Sciatic nerve (tissue), 2 donors: ENCODE measurements around the gene CRY1. TPM values are rescaled to one million over a fixed set of nuclear protein-coding genes. Genes with fewer than 3 reads are reported as not detected.
"Not testable (repeated sequence)": the region's sequence is repeated elsewhere in the genome, so short reads cannot be mapped to it uniquely, and the experiment has no call there.

Source experiments
- ATAC-seq: fragments of 200-7000 bp; cut with Tn5 transposase; one replicate; pipeline ENCODE4 v1.9.1; 2020; ENCODE audit warnings: mild to moderate bottlenecking, moderate library complexity
- DNase-seq: peaks from one replicate; pipeline ENCODE4 v3.0.0-alpha.2; 2020; ENCODE audit warnings: low spot score
- intact Hi-C: fragments of 100-400 bp; cut with DNase I; formaldehyde crosslinking; loops from one replicate; pipeline ENCODE4 v1.14.2; 2022
- total RNA-seq: library from RNA; stranded (reverse); fragmentation: NEBNext Ultra II Directional; extraction: Animal tissue kit (Norgen Biotek cat#: 25700); gene quantifications from one replicate; pipeline ENCODE4 v1.2.1, GENCODE V29; 2021
- donor health status: DM: no; HTN: no; CAD: no.
- donor health status: DM: no; HTN: no; CAD: no.

CRY1 gene
- total RNA-seq, 1 donor from 2014 or later, result 20.2 TPM

GRCh38 chr12:107109726-107110719, 16.7 kb upstream of the CRY1 start:
- peak; percentile 69 for ATAC-seq
- no peak for DNase-seq
- intact Hi-C loops, result no loop called here

- intact Hi-C loops, result no loop called here
- ATAC-seq, result peak; percentile 18
- DNase-seq, result no peak
Observed at GRCh38 chr12:107108995-107109508, 15.7 kb upstream of the CRY1 start.

- intact Hi-C loops, DNase-seq, ATAC-seq: not testable (repeated sequence)
Observed at GRCh38 chr12:107108366-107108765, 15.0 kb upstream of the CRY1 start.

- intact Hi-C loops, result no loop called here
- DNase-seq, result no peak
- no peak for ATAC-seq
Observed at GRCh38 chr12:107107381-107107780, 14.0 kb upstream of the CRY1 start.

- ATAC-seq, result no peak
- DNase-seq, result no peak
- intact Hi-C loops, result no loop called here
Observed at GRCh38 chr12:107106241-107107025, 13.1 kb upstream of the CRY1 start.

- ATAC-seq (no peak), DNase-seq (no peak)
- intact Hi-C loops, result no loop called here
Observed at GRCh38 chr12:107105410-107105703, 12.0 kb upstream of the CRY1 start.

GRCh38 chr12:107103516-107103915, 10.2 kb upstream of the CRY1 start:
- intact Hi-C loops, result no loop called here
- no peak for DNase-seq
- ATAC-seq, result no peak

GRCh38 chr12:107103097-107103496, 9.7 kb upstream of the CRY1 start:
- ATAC-seq, result no peak
- no peak for DNase-seq
- intact Hi-C loops, result no loop called here

- ATAC-seq, result no peak
Observed at GRCh38 chr12:107102294-107102693, 8.9 kb upstream of the CRY1 start.

GRCh38 chr12:107101651-107102050, 8.3 kb upstream of the CRY1 start:
- ATAC-seq (no peak), DNase-seq (no peak)
- intact Hi-C loops, result no loop called here

More at GRCh38 chr12:107102294-107102693, 8.9 kb upstream of the CRY1 start:
- intact Hi-C loops, result no loop called here
- no peak for DNase-seq

- DNase-seq, result no peak
- no peak for ATAC-seq
- intact Hi-C loops, result no loop called here
Observed at GRCh38 chr12:107099917-107100316, 6.6 kb upstream of the CRY1 start.

- DNase-seq (no peak), ATAC-seq (no peak)
- intact Hi-C loops, result no loop called here
Observed at GRCh38 chr12:107096571-107096970, 3.2 kb upstream of the CRY1 start.

GRCh38 chr12:107094183-107094448, 767 bp upstream of the CRY1 start:
- intact Hi-C loops, result no loop called here
- ATAC-seq, result no peak
- DNase-seq, result no peak

- intact Hi-C loops, result no loop called here
- peak; percentile 16 for ATAC-seq
- DNase-seq, result peak; percentile 76
Observed at GRCh38 chr12:107092669-107093416, 506 bp downstream of the CRY1 start.

- DNase-seq (no peak), ATAC-seq (peak; percentile 25)
- intact Hi-C loops, result no loop called here
Observed at GRCh38 chr12:107091989-107092641, 1.2 kb downstream of the CRY1 start.

- intact Hi-C loops, result no loop called here
- DNase-seq, result no peak
- ATAC-seq, result no peak
Observed at GRCh38 chr12:107091381-107091780, 2.0 kb downstream of the CRY1 start.

- DNase-seq (no peak), ATAC-seq (no peak)
- intact Hi-C loops, result no loop called here
Observed at GRCh38 chr12:107090711-107091110, 2.6 kb downstream of the CRY1 start.

GRCh38 chr12:107088912-107089311, 4.4 kb downstream of the CRY1 start:
- ATAC-seq, result no peak
- DNase-seq, result no peak
- intact Hi-C loops, result no loop called here

- ATAC-seq, result no peak
- no peak for DNase-seq
- intact Hi-C loops, result no loop called here
Observed at GRCh38 chr12:107086314-107086713, 7.0 kb downstream of the CRY1 start.
